H9 (cell line): ENCODE results near the gene MRGPRG. TPM values are rescaled to one million over a fixed set of nuclear protein-coding genes. Genes with fewer than 3 reads are reported as not detected.

Experiments used
- DNase-seq: peaks from one replicate; pipeline ENCODE4 v3.0.0-alpha.2; 2017
- H2AFZ ChIP-seq: one replicate; pipeline ENCODE4 v1.6.1; 2013; ENCODE audit warnings: mild to moderate bottlenecking, low read length, control low read depth, moderate library complexity
- H2AK5ac ChIP-seq: 2 replicates; pipeline ENCODE4 v1.6.1; 2013; ENCODE audit warnings: low read length, control low read depth, mixed read lengths; ENCODE audit not compliant: insufficient read length
- H2BK120ac ChIP-seq: one replicate; pipeline ENCODE4 v1.6.1; 2013; ENCODE audit warnings: low read depth, mild to moderate bottlenecking, low read length, control low read depth, inconsistent platforms; ENCODE audit not compliant: poor library complexity, severe bottlenecking
- H2BK12ac ChIP-seq: 2 replicates; pipeline ENCODE4 v1.6.1; 2013; ENCODE audit warnings: low read length, control low read depth, mixed read lengths, low read depth; ENCODE audit not compliant: insufficient read length
- H2BK15ac ChIP-seq: 2 replicates; pipeline ENCODE4 v1.6.1; 2013; ENCODE audit warnings: low read depth, low read length, control low read depth
- H2BK20ac ChIP-seq: one replicate; pipeline ENCODE4 v1.6.1; 2013; ENCODE audit warnings: low read depth, mild to moderate bottlenecking, low read length, control low read depth, inconsistent platforms; ENCODE audit not compliant: poor library complexity, severe bottlenecking
- H2BK5ac ChIP-seq: 2 replicates; pipeline ENCODE4 v1.6.1; 2013; ENCODE audit warnings: low read length, control low read depth, mixed read lengths; ENCODE audit not compliant: insufficient read length
- H3K14ac ChIP-seq: 2 replicates; pipeline ENCODE4 v1.6.1; 2013; ENCODE audit warnings: low read length, control low read depth; ENCODE audit not compliant: insufficient read depth
- H3K18ac ChIP-seq: 2 replicates; pipeline ENCODE4 v1.6.1; 2013; ENCODE audit warnings: low read depth, mild to moderate bottlenecking, mixed read lengths, low read length, control low read depth; ENCODE audit not compliant: insufficient read length
- H3K23ac ChIP-seq: 2 replicates; pipeline ENCODE4 v1.6.1; 2013; ENCODE audit warnings: low read length, control low read depth, mixed read lengths, low read depth; ENCODE audit not compliant: insufficient read length
- H3K23me2 ChIP-seq: 2 replicates; pipeline ENCODE4 v1.6.1; 2013; ENCODE audit warnings: low read depth, mild to moderate bottlenecking, mixed read lengths, low read length, control low read depth; ENCODE audit not compliant: insufficient read length, poor library complexity, severe bottlenecking
- H3K27ac ChIP-seq: 2 replicates; pipeline ENCODE4 v1.5.1; 2013; ENCODE audit warnings: low read length, control low read depth, mixed read lengths, low read depth; ENCODE audit not compliant: insufficient read length
- H3K27me3 ChIP-seq: 2 replicates; pipeline ENCODE4 v1.6.1; 2013; ENCODE audit warnings: low read length, control low read depth, inconsistent platforms; ENCODE audit not compliant: insufficient read depth
- H3K4ac ChIP-seq: 2 replicates; pipeline ENCODE4 v1.6.1; 2013; ENCODE audit warnings: low read depth, mild to moderate bottlenecking, control low read depth, inconsistent platforms, low read length, moderate library complexity
- H3K4me1 ChIP-seq: 2 replicates; pipeline ENCODE4 v1.6.1; 2013; ENCODE audit warnings: low read length, control low read depth, inconsistent platforms; ENCODE audit not compliant: insufficient read depth
- H3K4me2 ChIP-seq: 2 replicates; pipeline ENCODE4 v1.6.1; 2013; ENCODE audit warnings: low read length, control low read depth, mixed read lengths; ENCODE audit not compliant: insufficient read length, insufficient read depth
- H3K56ac ChIP-seq: 2 replicates; pipeline ENCODE4 v1.6.1; 2013; ENCODE audit warnings: low read depth, mild to moderate bottlenecking, mixed read lengths, low read length, control low read depth; ENCODE audit not compliant: insufficient read length
- H3K79me1 ChIP-seq: 2 replicates; pipeline ENCODE4 v1.6.1; 2013; ENCODE audit warnings: low read depth, mild to moderate bottlenecking, moderate library complexity, low read length, control low read depth, inconsistent platforms; ENCODE audit not compliant: insufficient read depth, poor library complexity, severe bottlenecking
- H3K79me2 ChIP-seq: 2 replicates; pipeline ENCODE4 v1.6.1; 2013; ENCODE audit warnings: low read length, control low read depth, inconsistent platforms; ENCODE audit not compliant: insufficient read depth
- H3K9ac ChIP-seq: 2 replicates; pipeline ENCODE4 v1.6.1; 2013; ENCODE audit warnings: low read length, control low read depth, mixed read lengths; ENCODE audit not compliant: insufficient read length; ENCODE audit errors: extremely low read depth
- H3K9me3 ChIP-seq: one replicate; pipeline ENCODE4 v1.6.1; 2013; ENCODE audit warnings: low read depth, low read length, inconsistent platforms; ENCODE audit not compliant: control insufficient read depth
- H3T11ph ChIP-seq: one replicate; pipeline ENCODE4 v1.6.1; 2013; ENCODE audit warnings: mild to moderate bottlenecking, low read length, control low read depth, inconsistent platforms
- H4K20me1 ChIP-seq: one replicate; pipeline ENCODE4 v1.6.1; 2013; ENCODE audit not compliant: control insufficient read depth, insufficient read length, insufficient read depth
- H4K5ac ChIP-seq: 2 replicates; pipeline ENCODE4 v1.6.1; 2013; ENCODE audit warnings: low read depth, mild to moderate bottlenecking, mixed read lengths, low read length, control low read depth; ENCODE audit not compliant: insufficient read length
- H4K8ac ChIP-seq: replicated peaks from 2 replicates; pipeline ENCODE4 v1.6.1; 2013; ENCODE audit warnings: low read length, control low read depth, mixed read lengths, low read depth; ENCODE audit not compliant: insufficient read length
- H4K91ac ChIP-seq: 2 replicates; pipeline ENCODE4 v1.6.1; 2013; ENCODE audit warnings: low read depth, mild to moderate bottlenecking, moderate library complexity, mixed read lengths, low read length, control low read depth; ENCODE audit not compliant: insufficient read length
- H3K27ac Mint-ChIP-seq, 3 experiments: 2 replicates in 2 of 3; 3 replicates in 1 of 3; pipeline ENCODE4 v1.8.0; 2020 to 2021; ENCODE audit warnings: mixed read lengths in 3 of 3, mild to moderate bottlenecking in 1 of 3, moderate library complexity in 1 of 3
- H3K27me3 Mint-ChIP-seq: 2 replicates; pipeline ENCODE4 v1.8.0; 2021; ENCODE audit warnings: low read depth, mild to moderate bottlenecking, moderate library complexity, mixed read lengths
- H3K36me3 Mint-ChIP-seq, 3 experiments: 2 replicates in 2 of 3; 3 replicates in 1 of 3; pipeline ENCODE4 v1.8.0; 2020 to 2021; ENCODE audit warnings: low read depth in 3 of 3, mixed read lengths in 3 of 3; ENCODE audit not compliant: insufficient read depth in 1 of 3
- H3K4me1 Mint-ChIP-seq, 2 experiments: 2 replicates each; pipeline ENCODE4 v1.8.0; 2020; ENCODE audit warnings: mixed read lengths in 2 of 2
- H3K4me3 Mint-ChIP-seq, 2 experiments: 2 replicates in 1 of 2; 3 replicates in 1 of 2; pipeline ENCODE4 v1.8.0; 2020 to 2021; ENCODE audit warnings: mild to moderate bottlenecking in 2 of 2, mixed read lengths in 2 of 2, moderate library complexity in 1 of 2
- H3K9me3 Mint-ChIP-seq, 2 experiments: 2 replicates in 1 of 2; 3 replicates in 1 of 2; pipeline ENCODE4 v1.8.0; 2020; ENCODE audit warnings: mild to moderate bottlenecking in 2 of 2, mixed read lengths in 2 of 2, moderate library complexity in 1 of 2
- WGBS: extraction: QIAGEN DNeasy Blood & Tissue Kit; methylation state at CpG from one replicate; pipeline ENCODE4 v1.1.7; 2013; ENCODE audit warnings: missing lambda C conversion rate, low lambda C conversion rate, mixed read lengths; ENCODE audit not compliant: insufficient read length; ENCODE audit errors: extremely low coverage; 5-methylcytosine and 5-hydroxymethylcytosine counted together
- total RNA-seq: library from RNA; stranded (reverse); gene quantifications from 2 replicates; pipeline ENCODE4 v1.2.1, GENCODE V29; 2021
- TF ChIP-seq, protein P1 (sequence below): fragments of 200-600 bp; sonication (generic); conservative IDR thresholded peaks from 3 replicates; pipeline ENCODE4 v1.8.0; 2021; ENCODE audit warnings: antibody characterized with exemption, mild to moderate bottlenecking

MRGPRG gene
- total RNA-seq, 1 experiment from 2014 or later, result not detected

- no peak overlapping the region for H3K56ac ChIP-seq
- Mint-ChIP-seq H3K36me3 (no peaks in the 10 kb centered on the region), H3K4me3 (no peak overlapping the region; a peak in 1 of 5 replicates), H3K27me3 (peaks cover 15% of the 10 kb centered on the region), H3K27ac (peak overlapping the region in 1 of 3 experiments; percentile 14; a peak in 1 of 7 replicates), H3K4me1 (peaks cover 26 to 38% of the 10 kb centered on the region in 2 experiments), H3K9me3 (no peaks in the 10 kb centered on the region)
- H4K20me1 ChIP-seq, result no peaks in the 10 kb centered on the region
- H3K4me2 ChIP-seq, result no peak overlapping the region
- H3K23ac ChIP-seq, result no peak overlapping the region
- TF ChIP-seq, protein P1, sequence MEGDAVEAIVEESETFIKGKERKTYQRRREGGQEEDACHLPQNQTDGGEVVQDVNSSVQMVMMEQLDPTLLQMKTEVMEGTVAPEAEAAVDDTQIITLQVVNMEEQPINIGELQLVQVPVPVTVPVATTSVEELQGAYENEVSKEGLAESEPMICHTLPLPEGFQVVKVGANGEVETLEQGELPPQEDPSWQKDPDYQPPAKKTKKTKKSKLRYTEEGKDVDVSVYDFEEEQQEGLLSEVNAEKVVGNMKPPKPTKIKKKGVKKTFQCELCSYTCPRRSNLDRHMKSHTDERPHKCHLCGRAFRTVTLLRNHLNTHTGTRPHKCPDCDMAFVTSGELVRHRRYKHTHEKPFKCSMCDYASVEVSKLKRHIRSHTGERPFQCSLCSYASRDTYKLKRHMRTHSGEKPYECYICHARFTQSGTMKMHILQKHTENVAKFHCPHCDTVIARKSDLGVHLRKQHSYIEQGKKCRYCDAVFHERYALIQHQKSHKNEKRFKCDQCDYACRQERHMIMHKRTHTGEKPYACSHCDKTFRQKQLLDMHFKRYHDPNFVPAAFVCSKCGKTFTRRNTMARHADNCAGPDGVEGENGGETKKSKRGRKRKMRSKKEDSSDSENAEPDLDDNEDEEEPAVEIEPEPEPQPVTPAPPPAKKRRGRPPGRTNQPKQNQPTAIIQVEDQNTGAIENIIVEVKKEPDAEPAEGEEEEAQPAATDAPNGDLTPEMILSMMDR, result no peak
- no peak overlapping the region for H2BK12ac ChIP-seq
- no peaks in the 10 kb centered on the region for H3K79me2 ChIP-seq
- no peak overlapping the region for H3K18ac ChIP-seq
- H2BK5ac ChIP-seq, result no peak overlapping the region
- no peaks in the 10 kb centered on the region for H3K23me2 ChIP-seq
- H3K14ac ChIP-seq, result no peak overlapping the region
- no peak overlapping the region for H4K5ac ChIP-seq
- H3K4ac ChIP-seq, result no peak overlapping the region
- no peaks in the 10 kb centered on the region for H3K9me3 ChIP-seq
- no peak overlapping the region for H2BK15ac ChIP-seq
- H4K8ac ChIP-seq, result no peak overlapping the region
- no peaks in the 10 kb centered on the region for H3K79me1 ChIP-seq
- whole genome bisulfite sequencing, result no CpG with 5 or more reads among the region's 21 CpGs
- no peak overlapping the region for H3K9ac ChIP-seq
- H3K4me1 ChIP-seq, result no peaks in the 10 kb centered on the region
- no peak overlapping the region for H3T11ph ChIP-seq
- no peaks in the 10 kb centered on the region for H3K27me3 ChIP-seq
- H2BK20ac ChIP-seq, result no peak overlapping the region
- no peak overlapping the region for H4K91ac ChIP-seq
- DNase-seq, result peak; percentile 26
- no peak overlapping the region for H2AFZ ChIP-seq
- no peak overlapping the region for H3K27ac ChIP-seq
- no peak overlapping the region for H2BK120ac ChIP-seq
- H2AK5ac ChIP-seq, result no peak overlapping the region
These were observed 2.2 kb upstream of the MRGPRG start for GRCh38 chr11:3220521-3221407.
